ENCODE results near the gene LRRD1.
A peak's percentile ranks its signal among the peaks of the same experiment; 100 is the strongest.
"Not testable (repeated sequence)": the region's sequence is repeated elsewhere in the genome, so short reads cannot be mapped to it uniquely, and the experiment has no call there.

Gene LRRD1

GRCh38 chr7:92137557-92137956, 41.4 kb downstream of the LRRD1 start:
- DNase-seq, result no peak

GRCh38 chr7:92135052-92135889, 43.7 kb downstream of the LRRD1 start:
- DNase-seq, result no peak

- DNase-seq, result peak; percentile 92
Observed at GRCh38 chr7:92134271-92135051, 44.5 kb downstream of the LRRD1 start, which contains the start of gene CYP51A1. Gene CYP51A1, minus strand, starts transcription at chr7:92134477. Its CDS starts 113 bp downstream, at chr7:92134364.

- peak; percentile 55 for DNase-seq
Observed at GRCh38 chr7:92133737-92134270, 45.1 kb downstream of the LRRD1 start.

GRCh38 chr7:92133133-92133736, 45.7 kb downstream of the LRRD1 start:
- no peak for DNase-seq

- DNase-seq, result no peak
Observed at GRCh38 chr7:92131764-92132330, 47.1 kb downstream of the LRRD1 start.

GRCh38 chr7:92131093-92131492, 47.8 kb downstream of the LRRD1 start:
- DNase-seq, result no peak

GRCh38 chr7:92121681-92122080, 57.3 kb downstream of the LRRD1 start:
- no peak for DNase-seq

- DNase-seq, result no peak
Observed at GRCh38 chr7:92119213-92119759, 59.7 kb downstream of the LRRD1 start.

- no peak for DNase-seq
Observed at GRCh38 chr7:92116949-92117348, 62.0 kb downstream of the LRRD1 start.

GRCh38 chr7:92115821-92116220, 63.1 kb downstream of the LRRD1 start:
- no peak for DNase-seq

GRCh38 chr7:92110857-92111256, 68.1 kb downstream of the LRRD1 start:
- DNase-seq, result no peak

GRCh38 chr7:92108821-92109220, 70.1 kb downstream of the LRRD1 start:
- no peak for DNase-seq

- DNase-seq, result not testable (repeated sequence)
Observed at GRCh38 chr7:92102862-92103261, 76.1 kb downstream of the LRRD1 start.

- no peak for DNase-seq
Observed at GRCh38 chr7:92100534-92100933, 78.4 kb downstream of the LRRD1 start.

- no peak for DNase-seq
Observed at GRCh38 chr7:92095380-92095779, 83.6 kb downstream of the LRRD1 start.
